Mesenchymal stem cell (in vitro differentiated cells and primary cell): Measurements from ENCODE around the gene HMGXB3.

Source experiments
- DNase-seq: peaks from one replicate; pipeline ENCODE4 v3.0.0-alpha.2; 2013
- H2AFZ ChIP-seq: one replicate; pipeline ENCODE4 v1.6.1; 2013; ENCODE audit warnings: low read depth, mild to moderate bottlenecking, control low read depth, inconsistent platforms, low read length, moderate library complexity
- H2AK5ac ChIP-seq: 2 replicates; pipeline ENCODE4 v1.6.1; 2013; ENCODE audit warnings: low read length, moderate library complexity, mild to moderate bottlenecking, inconsistent platforms; ENCODE audit not compliant: severe bottlenecking
- H2BK120ac ChIP-seq: one replicate; pipeline ENCODE4 v1.6.1; 2013; ENCODE audit warnings: low read depth, mild to moderate bottlenecking, inconsistent platforms, low read length, moderate library complexity
- H2BK12ac ChIP-seq, 2 experiments: one replicate each; pipeline ENCODE4 v1.6.1; 2013; ENCODE audit warnings: inconsistent platforms in 2 of 2, low read length in 2 of 2, mild to moderate bottlenecking in 2 of 2, moderate library complexity in 2 of 2, control low read depth in 1 of 2
- H2BK15ac ChIP-seq: one replicate; pipeline ENCODE4 v1.6.1; 2013; ENCODE audit warnings: mild to moderate bottlenecking, low read depth, inconsistent platforms; ENCODE audit not compliant: poor library complexity, severe bottlenecking
- H2BK5ac ChIP-seq: 2 replicates; pipeline ENCODE4 v1.6.1; 2013; ENCODE audit warnings: low read depth, mild to moderate bottlenecking, low read length, control low read depth, inconsistent platforms; ENCODE audit not compliant: poor library complexity, severe bottlenecking
- H3K14ac ChIP-seq, 2 experiments: one replicate each; pipeline ENCODE4 v1.6.1; 2013; ENCODE audit warnings: inconsistent platforms in 2 of 2, low read length in 2 of 2, control low read depth in 1 of 2, mild to moderate bottlenecking in 1 of 2, moderate library complexity in 1 of 2
- H3K18ac ChIP-seq, 2 experiments: one replicate each; pipeline ENCODE4 v1.6.1; 2013; ENCODE audit warnings: inconsistent platforms in 2 of 2, low read length in 2 of 2, control low read depth in 1 of 2, low read depth in 1 of 2, mild to moderate bottlenecking in 1 of 2
- H3K23ac ChIP-seq, 2 experiments: one replicate each; pipeline ENCODE4 v1.6.1; 2013; ENCODE audit warnings: inconsistent platforms in 2 of 2, low read length in 2 of 2, mild to moderate bottlenecking in 2 of 2, moderate library complexity in 2 of 2, control low read depth in 1 of 2
- H3K27ac ChIP-seq: 2 replicates; pipeline ENCODE4 v1.5.1; 2013; ENCODE audit warnings: mild to moderate bottlenecking, moderate library complexity, low read length, control low read depth, inconsistent platforms; ENCODE audit not compliant: poor library complexity, severe bottlenecking
- H3K27me3 ChIP-seq, 2 experiments: 2 replicates each; pipeline versions ENCODE4 v1.6.1 to v1.7.0; 2013; ENCODE audit warnings: low read length in 2 of 2, mild to moderate bottlenecking in 2 of 2, moderate library complexity in 2 of 2, control low read depth in 1 of 2, inconsistent platforms in 1 of 2; ENCODE audit not compliant: control insufficient read depth in 1 of 2, insufficient read depth in 1 of 2
- H3K36me3 ChIP-seq, 2 experiments: 2 replicates each; pipeline versions ENCODE4 v1.6.1 to v1.7.0; 2013; ENCODE audit warnings: low read length in 2 of 2, control low read depth in 1 of 2, inconsistent platforms in 1 of 2, low read depth in 1 of 2, mild to moderate bottlenecking in 1 of 2; ENCODE audit not compliant: insufficient read depth in 2 of 2, control insufficient read depth in 1 of 2
- H3K4ac ChIP-seq, 2 experiments: one replicate each; pipeline ENCODE4 v1.6.1; 2013; ENCODE audit warnings: inconsistent platforms in 2 of 2, low read length in 2 of 2, mild to moderate bottlenecking in 2 of 2, moderate library complexity in 2 of 2, control low read depth in 1 of 2, low read depth in 1 of 2
- H3K4me1 ChIP-seq: 2 replicates; pipeline ENCODE4 v1.6.1; 2013; ENCODE audit warnings: low read depth, low read length, control low read depth; ENCODE audit not compliant: control insufficient read depth, insufficient read depth
- H3K4me2 ChIP-seq: 2 replicates; pipeline ENCODE4 v1.6.1; 2013; ENCODE audit warnings: low read length, mild to moderate bottlenecking, inconsistent platforms; ENCODE audit not compliant: poor library complexity, severe bottlenecking
- H3K4me3 ChIP-seq, 2 experiments: 2 replicates each; pipeline versions ENCODE4 v1.5.1 to v1.7.0; 2013; ENCODE audit warnings: low read length in 2 of 2, mild to moderate bottlenecking in 2 of 2, control low read depth in 1 of 2, low read depth in 1 of 2; ENCODE audit not compliant: insufficient read depth in 1 of 2
- H3K79me1 ChIP-seq: replicated peaks from 2 replicates; pipeline ENCODE4 v1.6.1; 2013; ENCODE audit warnings: mild to moderate bottlenecking, control low read depth, low read length, inconsistent platforms; ENCODE audit not compliant: poor library complexity, severe bottlenecking
- H3K9ac ChIP-seq: 2 replicates; pipeline ENCODE4 v1.7.0; 2013; ENCODE audit warnings: mild to moderate bottlenecking, low read length, moderate library complexity
- H3K9me3 ChIP-seq: 2 replicates; pipeline ENCODE4 v1.7.0; 2013; ENCODE audit warnings: mild to moderate bottlenecking, low read length; ENCODE audit not compliant: control insufficient read depth
- H4K8ac ChIP-seq: one replicate; pipeline ENCODE4 v1.6.1; 2013; ENCODE audit warnings: inconsistent platforms, mild to moderate bottlenecking, low read length, moderate library complexity
- H4K91ac ChIP-seq: one replicate; pipeline ENCODE4 v1.6.1; 2013; ENCODE audit warnings: mild to moderate bottlenecking, low read length, inconsistent platforms
- WGBS: methylation state at CpG from one replicate; pipeline ENCODE4 v1.1.7; 2013; ENCODE audit warnings: mixed read lengths; 5-methylcytosine and 5-hydroxymethylcytosine counted together

Gene HMGXB3

GRCh38 chr5:149960272-149961185, 40.0 kb upstream of the HMGXB3 start, which contains the start of gene SLC26A2:
Gene SLC26A2, plus strand, starts transcription at chr5:149960758. Its CDS starts 16,895 bp downstream, at chr5:149977653.
- Histone ChIP-seq H4K8ac (peak within 1 kb of the TSS; percentile 93), H3K36me3 (no peaks in the 10 kb centered on the region), H2BK15ac (peak within 1 kb of the TSS; percentile 92), H3K9me3 (no peaks in the 10 kb centered on the region), H3K4me2 (peak within 1 kb of the TSS; percentile 84), H3K23ac (peak within 1 kb of the TSS in 1 of 2 experiments; percentile 67), H2AK5ac (peak within 1 kb of the TSS; percentile 25), H4K91ac (peak within 1 kb of the TSS; percentile 80), H2BK5ac (peak within 1 kb of the TSS; percentile 75), H2BK12ac (peak within 1 kb of the TSS in 1 of 2 experiments; percentile 91), H2BK120ac (peak within 1 kb of the TSS; percentile 85), H3K9ac (peak within 1 kb of the TSS; percentile 94), H2AFZ (peak within 1 kb of the TSS; percentile 69), H3K27ac (peak within 1 kb of the TSS; percentile 97), H3K4me1 (peaks cover 19% of the 10 kb centered on the region), H3K27me3 (no peaks in the 10 kb centered on the region), H3K79me1 (peaks cover 16% of the 10 kb centered on the region), H3K14ac (peak within 1 kb of the TSS in 1 of 2 experiments; percentile 97), H3K4me3 (peak within 1 kb of the TSS; percentile 89 to 95), H3K4ac (peak within 1 kb of the TSS; percentile 93 to 94), H3K18ac (peak within 1 kb of the TSS; percentile 86 to 93)
- under 1% methylated on average over 83 of the region's 84 CpGs for WGBS
- peak; percentile 99 for DNase-seq

- peak overlapping the region; percentile 2 to 71 for H3K4ac ChIP-seq
- H3K36me3 ChIP-seq, result no peaks in the 10 kb centered on the region
- H3K27me3 ChIP-seq, result no peaks in the 10 kb centered on the region
- H3K14ac ChIP-seq, result peak overlapping the region in 1 of 2 experiments; percentile 97
- peak overlapping the region; percentile 66 for H2AFZ ChIP-seq
- no peak overlapping the region for H4K8ac ChIP-seq
- peak overlapping the region; percentile 89 to 95 for H3K4me3 ChIP-seq
- H3K27ac ChIP-seq, result no peak overlapping the region
- peak overlapping the region; percentile 86 to 90 for H3K18ac ChIP-seq
- H3K4me2 ChIP-seq, result peak overlapping the region; percentile 84
- no peak overlapping the region for H4K91ac ChIP-seq
- no peak overlapping the region for H2AK5ac ChIP-seq
- H2BK5ac ChIP-seq, result no peak overlapping the region
- no peak overlapping the region for H2BK120ac ChIP-seq
- peak overlapping the region; percentile 92 for H2BK15ac ChIP-seq
- peak overlapping the region in 1 of 2 experiments; percentile 67 for H3K23ac ChIP-seq
- peak overlapping the region; percentile 90 for H3K9ac ChIP-seq
- H3K4me1 ChIP-seq, result peaks cover 19% of the 10 kb centered on the region
- 10% methylated on average over 21 of the region's 23 CpGs for WGBS
- peak overlapping the region in 1 of 2 experiments; percentile 67 for H2BK12ac ChIP-seq
- peaks cover 19% of the 10 kb centered on the region for H3K79me1 ChIP-seq
- no peaks in the 10 kb centered on the region for H3K9me3 ChIP-seq
- no peak for DNase-seq
Measured at GRCh38 chr5:149961186-149961685, 39.3 kb upstream of the HMGXB3 start.

DNA sequence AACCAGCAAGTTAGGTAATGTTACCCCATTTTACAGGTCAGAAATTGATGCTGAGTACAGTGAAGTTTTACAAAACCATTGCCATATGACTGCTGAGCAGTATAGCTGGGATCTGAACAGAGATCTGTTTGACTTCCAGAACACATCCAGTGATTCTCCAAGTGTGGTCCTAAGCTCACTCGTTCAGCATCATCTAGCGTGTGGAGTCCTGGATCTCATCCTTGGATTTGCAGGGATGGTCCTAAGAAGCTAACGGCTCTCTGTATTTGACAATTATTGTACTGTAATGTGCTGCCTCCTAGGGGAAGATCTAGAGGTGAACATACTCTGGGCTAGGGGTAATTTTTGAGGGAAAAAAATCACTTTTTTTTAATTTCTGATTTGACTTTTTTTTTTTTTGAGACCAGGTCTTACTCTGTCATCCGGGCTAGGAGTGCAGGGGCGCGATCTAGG, 38.6 kb upstream of the HMGXB3 start:
- DNase-seq, result peak; percentile 76
- Histone ChIP-seq H3K14ac (no peak overlapping the region), H3K79me1 (peaks cover 19% of the 10 kb centered on the region), H3K9ac (no peak overlapping the region), H4K8ac (no peak overlapping the region), H2BK5ac (no peak overlapping the region), H3K27me3 (no peaks in the 10 kb centered on the region), H3K4me2 (no peak overlapping the region), H3K4ac (no peak overlapping the region), H3K18ac (no peak overlapping the region), H2AFZ (no peak overlapping the region), H3K4me1 (peaks cover 18% of the 10 kb centered on the region), H3K36me3 (no peaks in the 10 kb centered on the region), H4K91ac (no peak overlapping the region), H2BK120ac (no peak overlapping the region), H3K23ac (no peak overlapping the region), H3K4me3 (peak overlapping the region in 1 of 2 experiments; percentile 89), H2AK5ac (no peak overlapping the region), H3K9me3 (no peaks in the 10 kb centered on the region), H2BK15ac (no peak overlapping the region), H2BK12ac (no peak overlapping the region), H3K27ac (no peak overlapping the region)
- WGBS, result 78% methylated on average over 6 of the region's 6 CpGs
